ENCODE data around the gene ZFAND5.

ZFAND5 gene

DNA sequence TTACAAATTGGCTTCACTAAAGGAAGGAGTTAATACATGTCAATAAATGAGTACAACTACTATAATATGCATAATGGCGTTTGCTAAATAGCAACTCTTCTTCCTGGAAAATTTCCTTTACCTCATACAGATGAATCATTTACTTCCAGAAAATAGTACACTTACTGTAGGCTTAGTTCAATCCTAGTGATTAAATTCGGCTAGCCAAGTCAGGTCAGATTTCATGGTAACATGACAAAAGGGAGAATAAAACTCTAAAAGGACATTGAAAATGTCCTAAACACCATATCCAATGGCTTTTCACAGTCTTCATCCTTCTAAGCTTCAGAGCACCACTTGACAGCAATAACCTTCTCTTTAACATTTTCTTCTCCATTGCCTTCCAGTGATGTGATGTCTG is 42.1 kb upstream of the ZFAND5 start:
- Histone ChIP-seq H3K27me3 (replicated peaks; ENCODE audit: insufficient read depth, low read length) (no peaks in the 10 kb centered on the region), H3K4me3 (ENCODE audit: low read length) (no peak overlapping the region), H3K27ac (ENCODE audit: low read length) (no peak overlapping the region), H3K36me3 (replicated peaks; ENCODE audit: insufficient read depth, low read length) (no peaks in the 10 kb centered on the region), H3K9me3 (replicated peaks; ENCODE audit: insufficient read depth, low read length) (no peaks in the 10 kb centered on the region), H4K20me1 (ENCODE audit: insufficient read depth, low read length) (no peaks in the 10 kb centered on the region), H3K4me1 (ENCODE audit: low read length) (no peaks in the 10 kb centered on the region), H3K79me2 (ENCODE audit: low read length) (no peaks in the 10 kb centered on the region), H3K4me2 (ENCODE audit: low read depth, low read length) (no peak overlapping the region), H3F3A (ENCODE audit: insufficient read depth, low read length) (no peaks in the 10 kb centered on the region), H3K9me2 (replicated peaks; ENCODE audit: insufficient read depth, low read length) (no peaks in the 10 kb centered on the region), H3K9ac (ENCODE audit: low read length) (no peak overlapping the region), H2AFZ (ENCODE audit: low read length) (no peak overlapping the region)
- no peak for DNase-seq
- TF ChIP-seq EZH2phosphoT487 (IDR thresholded peaks at IDR 0.05; ENCODE audit: low read length) (no peak), CTCF (IDR thresholded peaks at IDR 0.05; ENCODE audit: low read length) (no peak), EZH2 (optimal IDR thresholded peaks at IDR 0.05; ENCODE audit: low read depth, low read length) (no peak)

DNA sequence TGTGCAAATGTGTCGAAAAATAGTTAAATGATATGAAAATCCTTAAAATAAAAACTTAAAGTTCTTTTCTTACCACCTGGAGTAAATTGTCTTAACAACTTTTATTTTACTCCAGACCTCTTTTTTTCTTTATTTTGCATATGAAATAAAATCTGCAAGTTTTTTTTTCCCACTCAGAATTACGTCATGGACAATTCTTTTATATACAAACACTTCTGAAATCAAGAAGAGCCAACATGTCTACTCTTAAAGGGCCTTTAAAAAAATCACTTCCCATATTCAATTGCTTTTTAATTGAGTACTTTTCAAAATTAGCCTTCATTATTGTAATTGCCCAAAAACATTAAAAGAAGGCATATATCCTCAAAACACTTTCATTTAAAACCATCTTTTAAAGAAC is 37.7 kb upstream of the ZFAND5 start:
- no peaks in the 10 kb centered on the region for H3F3A ChIP-seq (ENCODE audit: insufficient read depth, low read length)
- no peaks in the 10 kb centered on the region for H4K20me1 ChIP-seq (ENCODE audit: insufficient read depth, low read length)
- no peak for DNase-seq
- no peak for TF ChIP-seq EZH2phosphoT487 (IDR thresholded peaks at IDR 0.05; ENCODE audit: low read length)
- TF ChIP-seq EZH2 (optimal IDR thresholded peaks at IDR 0.05; ENCODE audit: low read depth, low read length), result no peak
- TF ChIP-seq CTCF (IDR thresholded peaks at IDR 0.05; ENCODE audit: low read length), result no peak
- H3K9me2 ChIP-seq (replicated peaks; ENCODE audit: insufficient read depth, low read length), result no peaks in the 10 kb centered on the region
- H3K4me1 ChIP-seq (ENCODE audit: low read length), result no peaks in the 10 kb centered on the region
- H3K9me3 ChIP-seq (replicated peaks; ENCODE audit: insufficient read depth, low read length), result no peaks in the 10 kb centered on the region
- no peak overlapping the region for H3K4me2 ChIP-seq (ENCODE audit: low read depth, low read length)
- H3K79me2 ChIP-seq (ENCODE audit: low read length), result no peaks in the 10 kb centered on the region
- H3K9ac ChIP-seq (ENCODE audit: low read length), result no peak overlapping the region
- H3K4me3 ChIP-seq (ENCODE audit: low read length), result no peak overlapping the region
- H2AFZ ChIP-seq (ENCODE audit: low read length), result no peak overlapping the region
- H3K27ac ChIP-seq (ENCODE audit: low read length), result no peak overlapping the region
- no peaks in the 10 kb centered on the region for H3K36me3 ChIP-seq (replicated peaks; ENCODE audit: insufficient read depth, low read length)
- no peaks in the 10 kb centered on the region for H3K27me3 ChIP-seq (replicated peaks; ENCODE audit: insufficient read depth, low read length)

- Histone ChIP-seq H3K27me3 (replicated peaks; ENCODE audit: insufficient read depth, low read length) (no peaks in the 10 kb centered on the region), H3K9me2 (replicated peaks; ENCODE audit: insufficient read depth, low read length) (no peaks in the 10 kb centered on the region), H3K4me3 (ENCODE audit: low read length) (no peak overlapping the region), H3K9me3 (replicated peaks; ENCODE audit: insufficient read depth, low read length) (no peaks in the 10 kb centered on the region), H4K20me1 (ENCODE audit: insufficient read depth, low read length) (no peaks in the 10 kb centered on the region), H3K27ac (ENCODE audit: low read length) (no peak overlapping the region), H3K4me2 (ENCODE audit: low read depth, low read length) (no peak overlapping the region), H3K9ac (ENCODE audit: low read length) (no peak overlapping the region), H3K4me1 (ENCODE audit: low read length) (no peaks in the 10 kb centered on the region), H3K36me3 (replicated peaks; ENCODE audit: insufficient read depth, low read length) (no peaks in the 10 kb centered on the region), H2AFZ (ENCODE audit: low read length) (no peak overlapping the region), H3K79me2 (ENCODE audit: low read length) (no peaks in the 10 kb centered on the region), H3F3A (ENCODE audit: insufficient read depth, low read length) (no peaks in the 10 kb centered on the region)
- no peak for DNase-seq
- TF ChIP-seq EZH2 (optimal IDR thresholded peaks at IDR 0.05; ENCODE audit: low read depth, low read length) (no peak), EZH2phosphoT487 (IDR thresholded peaks at IDR 0.05; ENCODE audit: low read length) (no peak), CTCF (IDR thresholded peaks at IDR 0.05; ENCODE audit: low read length) (no peak)
Observed at GRCh38 chr9:72401396-72401795, 36.4 kb upstream of the ZFAND5 start.
